Keratinocyte (primary cell): Measurements from ENCODE around the gene CHMP3. TPM values are rescaled to one million over a fixed set of nuclear protein-coding genes. Genes with fewer than 3 reads are reported as not detected.

Source experiments
- DNase-seq: peaks from one replicate; pipeline ENCODE4 v3.0.0-alpha.2; 2011; ENCODE audit warnings: low read depth, missing footprints, low spot score
- FAIRE-seq: peaks from 2 replicates; lab custom pipeline; 2011; peaks lifted over from hg19 to GRCh38; lab: Jason Lieb, UNC
- H2AFZ ChIP-seq: 2 replicates; pipeline ENCODE4 v1.6.0; 2012; ENCODE audit warnings: low read length, control low read depth, inconsistent platforms; ENCODE audit not compliant: control insufficient read depth
- H3K27ac ChIP-seq: 2 replicates; pipeline ENCODE4 v1.5.1; 2011; ENCODE audit warnings: low read length; ENCODE audit not compliant: control insufficient read depth, insufficient read depth
- H3K27me3 ChIP-seq: 3 replicates; pipeline ENCODE4 v1.6.0; 2011; ENCODE audit warnings: low read length; ENCODE audit not compliant: control insufficient read depth, insufficient read depth; ENCODE audit errors: extremely low read depth
- H3K36me3 ChIP-seq, 2 experiments: 2 replicates in 1 of 2; 3 replicates in 1 of 2; pipeline ENCODE4 v1.5.1; 2011; ENCODE audit warnings: low read length in 2 of 2, mild to moderate bottlenecking in 1 of 2; ENCODE audit not compliant: control insufficient read depth in 2 of 2, insufficient read depth in 2 of 2; ENCODE audit errors: extremely low read depth in 1 of 2
- H3K4me1 ChIP-seq: 3 replicates; pipeline ENCODE4 v1.5.1; 2011; ENCODE audit warnings: low read length; ENCODE audit not compliant: control insufficient read depth, insufficient read depth; ENCODE audit errors: extremely low read depth
- H3K4me2 ChIP-seq: 3 replicates; pipeline ENCODE4 v1.6.0; 2011; ENCODE audit warnings: low read depth, low read length; ENCODE audit not compliant: control insufficient read depth, insufficient read depth; ENCODE audit errors: extremely low read depth
- H3K4me3 ChIP-seq, 3 experiments: fragments of 200-600 bp in 1 of 3; sonication (generic) in 1 of 3; 2 replicates in 2 of 3; 3 replicates in 1 of 3; pipeline ENCODE4 v1.5.1; 2011 to 2016; ENCODE audit warnings: low read length in 3 of 3, mild to moderate bottlenecking in 3 of 3, control low read depth in 2 of 3, inconsistent platforms in 1 of 3, low read depth in 1 of 3, mixed read lengths in 1 of 3, mixed run types in 1 of 3, moderate library complexity in 1 of 3; ENCODE audit not compliant: control insufficient read depth in 2 of 3, insufficient read depth in 2 of 3; ENCODE audit errors: extremely low read depth in 1 of 3
- H3K79me2 ChIP-seq: 2 replicates; pipeline ENCODE4 v1.6.0; 2012; ENCODE audit warnings: low read length; ENCODE audit not compliant: control insufficient read depth, insufficient read depth
- H3K9ac ChIP-seq: 3 replicates; pipeline ENCODE4 v1.6.0; 2011; ENCODE audit warnings: low read length; ENCODE audit not compliant: control insufficient read depth, insufficient read depth; ENCODE audit errors: extremely low read depth
- H3K9me1 ChIP-seq: 3 replicates; pipeline ENCODE4 v1.6.0; 2011; ENCODE audit warnings: low read length; ENCODE audit not compliant: control insufficient read depth, insufficient read depth; ENCODE audit errors: extremely low read depth
- H3K9me3 ChIP-seq: 2 replicates; pipeline ENCODE4 v1.5.1; 2012; ENCODE audit warnings: low read depth, low read length; ENCODE audit not compliant: control insufficient read depth
- H4K20me1 ChIP-seq: 3 replicates; pipeline ENCODE4 v1.6.0; 2011; ENCODE audit warnings: low read length; ENCODE audit not compliant: control insufficient read depth, insufficient read depth; ENCODE audit errors: extremely low read depth
- CTCF ChIP-seq, 3 experiments: IDR thresholded peaks in 1 of 3; conservative IDR thresholded peaks in 1 of 3; optimal IDR thresholded peaks in 1 of 3; 2 replicates in 2 of 3; 3 replicates in 1 of 3; pipeline versions ENCODE3 to v1.5.1; 2011; ENCODE audit warnings: low read length in 3 of 3, mild to moderate bottlenecking in 3 of 3, moderate library complexity in 2 of 3, control low read depth in 1 of 3, inconsistent platforms in 1 of 3; ENCODE audit not compliant: insufficient read depth in 2 of 3; ENCODE audit errors: extremely low read depth in 1 of 3
- EZH2 ChIP-seq: IDR thresholded peaks from one replicate; pipeline ENCODE4 v1.6.1; 2012; ENCODE audit warnings: inconsistent platforms, mild to moderate bottlenecking, low read length, moderate library complexity
- dilution Hi-C: fragments of 300-500 bp; cut with MboI; formaldehyde crosslinking; loops from one replicate; pipeline ENCODE4 v1.7.0; 2020; ENCODE audit warnings: low sequenced_read_pairs; ENCODE audit not compliant: extremely low pct_ligation_motif_present
- polyA plus RNA-seq, 5 experiments: library from polyadenylated mRNA; depleted of rRNA in 3 of 5; stranded (reverse) in 3 of 5; stranded (forward) in 1 of 5; unstranded in 1 of 5; fragments of >200 nt; gene quantifications; 1 replicate in 1 of 5; 2 replicates in 3 of 5; 3 replicates in 1 of 5; pipeline versions ENCODE4 v1.2.1 to v1.2.3, GENCODE V29; 2011 to 2012; ENCODE audit warnings: missing spikeins in 2 of 5, low read depth in 1 of 5, low replicate concordance in 1 of 5

Gene CHMP3
- polyA plus RNA-seq, 1 donor (not counting 4 experiments of a cell fraction or from before 2014, with no cell fraction given) = 162 TPM

GRCh38 chr2:86512892-86513291, 50.4 kb downstream of the CHMP3 start:
- Histone ChIP-seq H3K4me1 (peaks cover 18% of the 10 kb centered on the region), H3K27me3 (no peaks in the 10 kb centered on the region), H4K20me1 (no peaks in the 10 kb centered on the region), H3K9me3 (no peaks in the 10 kb centered on the region), H3K36me3 (peaks cover 8 to 17% of the 10 kb centered on the region in 2 experiments), H2AFZ (no peak overlapping the region), H3K9me1 (no peaks in the 10 kb centered on the region), H3K9ac (no peak overlapping the region), H3K79me2 (no peaks in the 10 kb centered on the region), H3K4me3 (no peak overlapping the region), H3K27ac (no peak overlapping the region), H3K4me2 (peak overlapping the region; percentile 55)
- dilution Hi-C loops = no loop called here
- DNase-seq (no peak), FAIRE-seq (no peak)
- TF ChIP-seq EZH2 (no peak), CTCF (optimal IDR thresholded peaks at IDR 0.05 in 1 of 3, IDR thresholded peaks at IDR 0.05 in 1 of 3, conservative IDR thresholded peaks at IDR 0.05 in 1 of 3; ENCODE audit: extremely low read depth in 1 of 3, insufficient read depth in 2 of 3, low read length in 3 of 3) (no peak)

GRCh38 chr2:86512034-86512433, 51.2 kb downstream of the CHMP3 start:
- no peaks in the 10 kb centered on the region for H3K9me1 ChIP-seq
- TF ChIP-seq EZH2 (no peak), CTCF (optimal IDR thresholded peaks at IDR 0.05 in 1 of 3, IDR thresholded peaks at IDR 0.05 in 1 of 3, conservative IDR thresholded peaks at IDR 0.05 in 1 of 3; ENCODE audit: extremely low read depth in 1 of 3, insufficient read depth in 2 of 3, low read length in 3 of 3) (no peak)
- peaks cover 18% of the 10 kb centered on the region for H3K4me1 ChIP-seq
- H3K9ac ChIP-seq = peak overlapping the region; percentile 22
- no peak for DNase-seq
- H4K20me1 ChIP-seq = no peaks in the 10 kb centered on the region
- peaks cover 10 to 20% of the 10 kb centered on the region in 2 experiments for H3K36me3 ChIP-seq
- dilution Hi-C loops = no loop called here
- H3K27ac ChIP-seq = peak overlapping the region; percentile 53
- no peak overlapping the region for H3K4me3 ChIP-seq
- H2AFZ ChIP-seq = peak overlapping the region; percentile 70
- no peaks in the 10 kb centered on the region for H3K27me3 ChIP-seq
- FAIRE-seq = peak; percentile 82
- no peaks in the 10 kb centered on the region for H3K79me2 ChIP-seq
- H3K9me3 ChIP-seq = no peaks in the 10 kb centered on the region
- peak overlapping the region; percentile 55 for H3K4me2 ChIP-seq
